Ishikawa (cell line): ENCODE measurements around the gene DHRS4L2.

Source experiments
- EGR1 ChIP-seq: IDR thresholded peaks from 2 replicates; pipeline ENCODE4 v1.6.1; 2012
- TF ChIP-seq, protein P1 (sequence below): IDR thresholded peaks from 2 replicates; pipeline ENCODE4 v1.6.1; 2012
- TF ChIP-seq, protein P2 (sequence below): IDR thresholded peaks from 2 replicates; pipeline ENCODE4 v1.6.1; 2012

DNA sequence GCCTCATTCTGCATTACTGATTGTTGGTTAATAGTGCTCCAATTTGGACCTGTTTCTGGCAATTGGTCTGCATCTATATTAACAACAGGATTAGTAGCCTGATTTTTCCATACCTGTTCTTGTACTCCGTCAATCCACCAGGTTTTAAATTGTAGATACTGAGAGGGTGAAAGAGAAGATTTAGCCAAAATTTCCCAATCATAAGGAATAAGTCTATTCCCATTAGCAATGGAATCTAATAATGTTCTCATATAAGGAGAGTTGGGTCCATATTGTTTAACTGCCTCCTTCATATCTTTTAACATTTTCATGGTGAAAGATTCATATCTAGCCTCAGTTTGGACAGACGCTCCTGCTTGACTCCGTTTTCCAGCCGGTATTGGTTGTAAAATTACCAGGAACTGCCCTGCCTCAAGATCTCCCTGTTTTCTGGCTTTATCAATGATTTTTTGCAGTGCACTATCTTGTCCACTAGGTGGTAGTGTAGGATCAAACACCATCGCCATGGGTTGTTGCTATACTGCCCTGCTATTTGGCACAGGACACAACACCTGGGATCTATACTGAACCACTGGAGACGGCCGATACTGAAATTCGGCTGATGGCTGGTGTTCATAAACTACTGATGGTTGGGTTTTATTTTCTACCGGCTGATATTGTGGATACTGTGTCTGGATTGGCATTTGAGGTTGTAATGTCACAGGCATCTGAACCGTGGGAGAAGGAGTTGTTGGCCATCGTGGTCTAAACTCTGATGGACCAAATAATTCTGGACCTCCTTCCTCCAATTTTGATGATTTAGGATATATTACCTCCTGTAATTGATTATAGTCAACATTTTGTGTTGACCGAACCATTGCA, 25.2 kb downstream of the DHRS4L2 start:
- TF ChIP-seq, protein P1, sequence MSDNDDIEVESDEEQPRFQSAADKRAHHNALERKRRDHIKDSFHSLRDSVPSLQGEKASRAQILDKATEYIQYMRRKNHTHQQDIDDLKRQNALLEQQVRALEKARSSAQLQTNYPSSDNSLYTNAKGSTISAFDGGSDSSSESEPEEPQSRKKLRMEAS: no peak
- TF ChIP-seq, protein P2, sequence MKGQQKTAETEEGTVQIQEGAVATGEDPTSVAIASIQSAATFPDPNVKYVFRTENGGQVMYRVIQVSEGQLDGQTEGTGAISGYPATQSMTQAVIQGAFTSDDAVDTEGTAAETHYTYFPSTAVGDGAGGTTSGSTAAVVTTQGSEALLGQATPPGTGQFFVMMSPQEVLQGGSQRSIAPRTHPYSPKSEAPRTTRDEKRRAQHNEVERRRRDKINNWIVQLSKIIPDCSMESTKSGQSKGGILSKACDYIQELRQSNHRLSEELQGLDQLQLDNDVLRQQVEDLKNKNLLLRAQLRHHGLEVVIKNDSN: no peak
- no peak for TF ChIP-seq EGR1
